ENCODE results near the gene WDR1.

DNA sequence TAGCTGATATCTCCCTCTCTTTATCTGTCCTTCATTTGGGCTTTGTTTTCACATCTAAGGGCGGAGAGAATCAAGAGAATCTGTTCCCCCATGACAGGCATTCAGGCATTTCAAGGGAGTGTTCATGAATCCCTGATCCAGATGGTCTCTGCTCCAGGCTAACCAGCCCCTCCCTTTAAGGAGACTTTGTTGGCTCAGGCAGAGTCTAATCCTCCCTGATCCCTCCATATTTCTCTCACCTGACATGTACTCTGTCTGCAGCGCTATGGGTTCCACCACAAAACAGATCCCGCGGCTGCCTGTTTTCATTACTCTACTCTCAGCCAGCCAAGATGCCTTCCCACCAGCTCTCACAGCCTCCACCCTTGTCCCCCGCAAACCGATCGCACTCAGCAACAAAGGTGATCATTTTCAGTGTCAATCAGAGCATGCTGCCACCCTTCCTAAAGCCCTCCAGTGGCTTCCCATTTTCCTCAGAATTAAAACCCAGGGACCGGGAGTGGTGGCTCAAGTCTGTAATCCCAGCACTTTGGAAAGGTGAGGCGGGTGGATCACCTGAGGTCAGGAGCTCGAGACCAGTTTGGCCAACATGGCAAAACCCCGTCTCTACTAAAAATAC, 65.0 kb downstream of the WDR1 start:
- TF ChIP-seq POLR2A (IDR thresholded peaks at IDR 0.05; ENCODE audit: low read depth) (no peak), POLR2AphosphoS5 (IDR thresholded peaks at IDR 0.05) (no peak), CTCF (IDR thresholded peaks at IDR 0.05) (no peak)
